ENCODE measurements around the gene SOD2.
"Not testable (repeated sequence)": the region's sequence is repeated elsewhere in the genome, so short reads cannot be mapped to it uniquely, and the experiment has no call there.

Gene SOD2

GRCh38 chr6:159680104-159680503 lies 12.9 kb downstream of the SOD2 start:
- DNase-seq = no peak

DNA sequence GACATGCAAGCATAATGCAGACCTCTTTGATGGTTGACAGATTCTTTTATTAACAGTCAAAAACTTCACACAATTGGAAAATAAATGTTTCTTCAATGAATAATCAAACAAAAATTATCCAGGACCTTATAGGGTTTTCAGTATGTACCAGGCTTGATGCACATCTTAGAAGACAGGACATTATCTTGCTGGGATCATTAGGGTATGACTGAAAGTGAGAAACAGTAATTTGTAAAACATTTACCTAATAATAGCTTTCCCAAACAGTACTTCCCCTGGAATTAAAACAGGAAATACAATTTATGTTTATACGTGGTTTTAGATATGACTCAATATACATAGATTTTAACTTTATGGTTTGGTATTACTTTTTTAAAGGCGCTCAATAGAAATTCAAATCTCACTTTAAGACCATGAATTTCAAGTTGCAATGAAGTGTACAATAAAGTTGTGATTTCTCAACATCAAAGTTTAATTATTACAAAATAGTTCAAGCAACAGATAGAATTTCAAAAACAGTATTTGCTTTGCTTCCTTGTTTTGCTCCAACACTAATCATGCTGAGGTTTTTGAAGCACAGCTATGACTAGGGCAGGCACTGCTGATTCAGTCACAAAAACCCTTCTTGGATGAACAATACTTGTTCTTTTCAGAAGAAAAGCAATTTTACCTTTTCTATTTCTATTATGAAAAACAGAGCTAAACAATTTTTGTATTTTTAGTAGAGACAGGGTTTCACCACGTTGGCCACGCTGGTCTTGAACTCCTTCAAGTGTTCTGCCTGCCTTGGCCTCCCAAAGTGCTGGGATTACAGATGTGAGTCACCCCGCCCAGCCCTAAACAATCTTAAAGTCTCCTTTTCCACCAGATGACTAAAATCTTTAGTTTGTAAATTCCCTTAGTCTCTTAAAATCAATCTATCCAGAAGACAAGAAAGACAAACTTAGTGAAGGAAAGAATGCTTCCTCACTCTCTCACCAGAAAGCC lies 13.7 kb downstream of the SOD2 start:
- no peak for DNase-seq

DNA sequence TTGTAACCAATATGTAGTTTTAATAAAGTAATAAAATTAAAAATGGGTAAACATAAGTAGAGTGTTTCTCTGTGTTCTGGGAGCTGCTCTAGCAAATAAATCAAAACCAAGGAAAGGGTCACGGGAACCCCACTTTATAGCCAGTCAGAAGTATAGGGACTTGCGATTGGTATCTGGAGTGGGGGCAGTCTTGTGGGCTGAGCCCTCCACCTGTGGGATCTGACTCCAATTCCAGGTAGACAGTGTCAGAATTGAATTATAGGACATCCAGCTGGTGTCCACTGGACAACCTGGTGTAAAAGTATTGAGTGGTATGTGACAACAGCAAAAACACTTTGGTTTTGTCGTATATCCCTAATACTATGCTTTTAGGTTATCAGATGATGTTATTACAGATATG lies 14.5 kb downstream of the SOD2 start:
- DNase-seq = no peak

DNA sequence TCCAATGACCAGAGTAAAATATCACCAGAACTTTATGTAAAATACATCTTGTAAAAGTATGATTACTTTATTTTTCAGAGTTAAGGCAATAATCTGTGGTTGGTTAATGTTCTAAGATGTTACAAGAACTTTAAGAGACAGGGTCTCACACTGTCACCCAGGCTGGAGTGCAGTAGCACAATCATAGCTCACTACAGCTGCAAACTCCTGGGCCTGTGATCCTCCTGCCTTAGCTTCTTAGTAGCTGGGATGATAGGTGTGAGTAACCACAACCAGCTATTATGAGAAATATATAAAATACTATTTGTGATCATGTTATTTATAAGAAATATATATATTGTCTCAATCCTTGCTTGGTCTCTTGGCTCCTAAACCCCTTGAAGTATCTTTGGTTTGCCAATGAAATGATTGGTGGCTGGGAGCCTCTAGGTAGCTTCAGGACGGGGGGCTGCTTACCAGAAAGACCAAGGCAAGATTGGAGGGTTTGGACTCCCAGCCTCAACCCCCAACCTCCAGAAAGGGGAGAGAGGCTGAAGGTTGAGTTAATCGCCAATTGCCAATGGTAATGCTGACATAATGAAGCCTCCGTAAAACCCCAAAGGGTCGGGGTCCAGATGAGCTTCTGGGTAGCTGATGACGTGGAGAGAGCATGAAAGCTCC lies 15.4 kb downstream of the SOD2 start:
- DNase-seq = no peak

DNA sequence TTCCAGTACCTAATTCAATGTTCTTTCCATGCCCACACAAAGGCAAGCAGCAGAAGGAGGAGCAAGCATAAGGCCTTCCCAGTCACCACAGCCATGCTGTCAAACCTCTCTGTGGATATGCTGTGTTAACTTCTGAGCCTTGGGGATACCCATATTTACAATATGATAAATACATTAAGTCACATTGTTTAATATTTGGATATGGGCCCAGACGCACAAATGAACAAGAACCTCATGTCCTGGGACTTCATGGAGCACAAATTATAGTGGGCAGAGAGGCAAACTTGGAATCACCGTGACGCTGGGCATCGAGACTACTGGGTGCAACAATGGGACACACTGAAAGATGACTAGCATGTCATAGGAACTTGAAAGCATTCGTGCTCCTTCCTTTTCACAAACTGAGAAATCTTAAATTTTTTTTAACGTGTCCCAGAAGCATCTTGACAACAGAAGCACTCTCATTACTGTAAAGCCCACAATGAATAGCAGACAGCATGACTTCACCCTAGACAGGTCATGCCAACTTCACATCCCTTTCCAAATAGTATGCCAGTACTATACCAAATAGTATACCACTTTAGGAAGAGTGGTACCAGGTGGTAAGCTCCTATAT lies 16.0 kb downstream of the SOD2 start:
- no peak for DNase-seq

DNA sequence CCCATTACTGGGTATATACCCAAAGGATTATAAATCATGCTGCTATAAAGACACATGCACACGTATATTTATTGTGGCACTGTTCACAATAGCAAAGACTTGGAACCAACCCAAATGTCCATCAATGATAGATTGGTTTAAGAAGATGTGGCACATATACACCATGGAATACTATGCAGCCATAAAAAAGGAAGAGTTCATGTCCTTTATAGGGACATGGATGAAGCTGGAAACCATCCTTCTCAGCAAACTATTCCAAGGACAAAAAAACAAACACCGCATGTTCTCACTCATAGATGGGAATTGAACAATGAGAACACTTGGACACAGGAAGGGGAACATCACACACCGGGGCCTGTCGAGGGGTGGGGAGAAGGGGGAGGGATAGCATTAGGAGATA lies 16.8 kb downstream of the SOD2 start:
- not testable (repeated sequence) for DNase-seq

DNA sequence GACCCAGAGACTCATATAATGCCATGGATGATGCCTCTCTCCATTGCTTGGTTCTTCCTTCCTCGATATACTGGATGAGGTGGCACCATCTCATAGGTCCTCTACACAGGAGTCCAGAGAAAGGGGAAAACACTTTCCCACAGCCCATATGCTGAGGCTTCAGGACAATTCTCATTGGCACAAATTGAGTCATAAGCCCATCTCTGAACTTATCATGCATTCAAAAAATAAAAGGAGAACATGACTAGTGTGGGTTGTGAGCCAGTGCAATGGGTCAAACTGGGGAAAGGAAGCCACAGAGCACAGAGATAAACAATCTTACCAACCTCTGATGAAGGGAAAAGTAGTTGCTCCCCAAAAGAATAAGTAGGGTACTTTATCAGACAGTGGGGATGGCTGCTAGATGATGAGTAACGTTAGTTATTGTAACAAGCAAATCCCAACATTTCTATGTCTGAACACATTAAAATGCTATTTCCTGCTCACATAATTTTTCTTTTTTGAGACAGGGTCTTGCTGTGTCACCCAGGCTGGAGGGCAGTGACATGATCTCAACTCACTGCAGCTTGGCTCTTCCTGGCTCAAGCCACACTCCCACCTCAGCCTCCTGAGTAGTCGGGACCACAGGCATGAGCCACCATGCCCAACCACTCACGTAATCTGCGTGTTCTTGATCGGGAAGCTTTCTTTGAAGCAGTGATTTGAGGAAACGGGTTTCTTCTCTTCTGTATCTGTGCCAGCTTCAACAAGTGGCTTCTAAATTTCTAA lies 27.0 kb downstream of the SOD2 start:
- no peak for DNase-seq

GRCh38 chr6:159663368-159663889 lies 29.6 kb downstream of the SOD2 start:
- not testable (repeated sequence) for DNase-seq

- not testable (repeated sequence) for DNase-seq
These were observed 31.1 kb downstream of the SOD2 start for GRCh38 chr6:159661977-159662376.

- DNase-seq = no peak
These were observed 37.5 kb downstream of the SOD2 start for GRCh38 chr6:159655409-159655988.

GRCh38 chr6:159654483-159655098 lies 38.5 kb downstream of the SOD2 start:
- DNase-seq = peak; percentile 69

GRCh38 chr6:159650314-159650713 lies 42.7 kb downstream of the SOD2 start:
- DNase-seq = no peak

DNA sequence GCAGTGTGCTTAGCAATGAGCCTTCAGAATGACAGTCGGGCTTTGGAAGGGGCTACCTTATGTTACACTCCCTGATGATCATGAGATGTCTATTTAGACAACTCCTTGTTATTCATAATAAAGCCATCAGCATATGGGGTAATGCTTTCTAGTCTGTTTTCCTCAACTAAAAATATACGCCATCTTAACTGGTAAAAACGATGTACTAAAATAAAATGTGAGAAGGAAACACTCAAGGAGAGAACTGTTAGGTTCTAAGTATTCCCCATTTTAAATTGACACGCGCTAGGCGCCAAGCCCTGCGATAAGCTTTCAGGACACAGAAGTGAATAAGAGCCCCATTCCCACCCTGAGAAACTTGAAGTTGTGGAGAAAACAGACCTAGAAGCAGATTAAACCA lies 43.6 kb downstream of the SOD2 start:
- no peak for DNase-seq

- no peak for DNase-seq
These were observed 46.3 kb downstream of the SOD2 start for GRCh38 chr6:159646733-159647132.

GRCh38 chr6:159646116-159646515 lies 46.9 kb downstream of the SOD2 start:
- DNase-seq = no peak

- no peak for DNase-seq
These were observed 47.4 kb downstream of the SOD2 start for GRCh38 chr6:159645640-159646039.
